Ramos (cell line): ENCODE results near the gene WDR73.
"Not testable (repeated sequence)": the region's sequence is repeated elsewhere in the genome, so short reads cannot be mapped to it uniquely, and the experiment has no call there.

Experiments used
- in situ Hi-C: fragments of 300-500 bp; cut with MboI; formaldehyde crosslinking; loops from one replicate; pipeline ENCODE4 v1.14.3; 2022; ENCODE audit warnings: low sequenced_read_pairs; ENCODE audit not compliant: unreplicated experiment

Gene WDR73

GRCh38 chr15:84653910-84654688 lies at the start of gene WDR73:
Gene WDR73 (minus strand): TSS chr15:84654283. CDS start chr15:84654274, 9 bp downstream.
- in situ Hi-C loops: no loop called here

- in situ Hi-C loops: no loop called here
These were observed 49.7 kb upstream of the WDR73 start for GRCh38 chr15:84703808-84704207.

GRCh38 chr15:84702961-84703482 lies 48.9 kb upstream of the WDR73 start:
- in situ Hi-C loops: no loop called here

- in situ Hi-C loops: no loop called here
These were observed 45.6 kb upstream of the WDR73 start for GRCh38 chr15:84699538-84700191.

GRCh38 chr15:84697236-84697990 lies 43.3 kb upstream of the WDR73 start:
- in situ Hi-C loops: no loop called here

- in situ Hi-C loops: no loop called here
These were observed 42.7 kb upstream of the WDR73 start for GRCh38 chr15:84696757-84697156.

- in situ Hi-C loops: no loop called here
These were observed 36.3 kb upstream of the WDR73 start for GRCh38 chr15:84690342-84690741.

GRCh38 chr15:84689858-84690257 lies 35.8 kb upstream of the WDR73 start:
- in situ Hi-C loops: no loop called here

GRCh38 chr15:84686446-84686845 lies 32.4 kb upstream of the WDR73 start:
- in situ Hi-C loops: not testable (repeated sequence)

- in situ Hi-C loops: no loop called here
These were observed 31.2 kb upstream of the WDR73 start for GRCh38 chr15:84685304-84685703.

- in situ Hi-C loops: no loop called here
These were observed 30.0 kb upstream of the WDR73 start for GRCh38 chr15:84684092-84684491.

- in situ Hi-C loops: no loop called here
These were observed 27.7 kb upstream of the WDR73 start for GRCh38 chr15:84681831-84682230.

- in situ Hi-C loops: no loop called here
These were observed 17.1 kb upstream of the WDR73 start for GRCh38 chr15:84671211-84671610.

- in situ Hi-C loops: no loop called here
These were observed 15.6 kb upstream of the WDR73 start for GRCh38 chr15:84669726-84670125.

- in situ Hi-C loops: no loop called here
These were observed 14.3 kb upstream of the WDR73 start for GRCh38 chr15:84668221-84668982.

GRCh38 chr15:84666373-84666772 lies 12.3 kb upstream of the WDR73 start:
- in situ Hi-C loops: no loop called here

- in situ Hi-C loops: no loop called here
These were observed 6.9 kb upstream of the WDR73 start for GRCh38 chr15:84661001-84661400.

GRCh38 chr15:84659904-84660781 lies 6.1 kb upstream of the WDR73 start:
- in situ Hi-C loops: no loop called here

GRCh38 chr15:84658788-84659411 lies 4.8 kb upstream of the WDR73 start:
- in situ Hi-C loops: no loop called here
